Prostate gland (tissue), 2 donors: Measurements from ENCODE around the gene MRPL9. TPM values are rescaled to one million over a fixed set of nuclear protein-coding genes. Genes with fewer than 3 reads are reported as not detected.

ENCODE experiments used
- DNase-seq: peaks from one replicate; pipeline ENCODE4 v3.0.0-alpha.2; 2019; ENCODE audit warnings: low spot score
- H3K27ac ChIP-seq, 2 donors: fragments of 200-600 bp; sonication (generic); 2 replicates each; pipeline ENCODE4 v1.5.1; 2017 to 2019
- H3K27me3 ChIP-seq: fragments of 200-600 bp; sonication (generic); replicated peaks from 2 replicates; pipeline ENCODE4 v1.5.1; 2019; ENCODE audit not compliant: insufficient read depth
- H3K36me3 ChIP-seq, 2 donors: fragments of 200-600 bp; sonication (generic); 1 replicate in 1 of 2; 2 replicates in 1 of 2; pipeline versions ENCODE4 v1.5.1 to v1.8.1; 2017 to 2019
- H3K4me1 ChIP-seq: fragments of 200-600 bp; sonication (generic); replicated peaks from 2 replicates; pipeline ENCODE4 v1.5.1; 2019
- H3K4me3 ChIP-seq, 2 donors: fragments of 200-600 bp; sonication (generic); 2 replicates each; pipeline ENCODE4 v1.5.1; 2017 to 2019
- H3K9me3 ChIP-seq: fragments of 200-600 bp; sonication (generic); 2 replicates; pipeline ENCODE4 v1.5.1; 2017
- POLR2A ChIP-seq: fragments of 450-650 bp; IDR thresholded peaks from one replicate; pipeline ENCODE4 v1.6.1; 2016; ENCODE audit warnings: antibody characterized with exemption, mild to moderate bottlenecking
- POLR2AphosphoS5 ChIP-seq: sonication (generic); formaldehyde crosslinking; IDR thresholded peaks from one replicate; pipeline ENCODE4 v1.6.1; 2017; ENCODE audit warnings: antibody characterized with exemption
- WGBS: methylation state at CpG from one replicate; pipeline ENCODE4 v1.1.5; 2018; 5-methylcytosine and 5-hydroxymethylcytosine counted together
- intact Hi-C: fragments of 100-400 bp; cut with DNase I; formaldehyde crosslinking; loops from one replicate; pipeline ENCODE4 v1.14.2; 2022
- total RNA-seq, 2 donors: library from RNA; depleted of rRNA; stranded (reverse); fragments of >200 nt; gene quantifications; one replicate each; pipeline ENCODE4 v1.1.0, GENCODE V29; 2016
- TF ChIP-seq, protein P1 (sequence below), 4 experiments: fragments of 200-600 bp in 2 of 4; fragments of 450-650 bp in 2 of 4; sonication (generic) in 2 of 4; IDR thresholded peaks; 1 replicate in 3 of 4; 2 replicates in 1 of 4; pipeline ENCODE4 v1.5.1; 2016 to 2019; ENCODE audit warnings: antibody characterized with exemption in 4 of 4, mild to moderate bottlenecking in 2 of 4, moderate library complexity in 2 of 4

The MRPL9 gene
- total RNA-seq, 2 donors from 2014 or later = 47.9 to 80.1 TPM

DNA sequence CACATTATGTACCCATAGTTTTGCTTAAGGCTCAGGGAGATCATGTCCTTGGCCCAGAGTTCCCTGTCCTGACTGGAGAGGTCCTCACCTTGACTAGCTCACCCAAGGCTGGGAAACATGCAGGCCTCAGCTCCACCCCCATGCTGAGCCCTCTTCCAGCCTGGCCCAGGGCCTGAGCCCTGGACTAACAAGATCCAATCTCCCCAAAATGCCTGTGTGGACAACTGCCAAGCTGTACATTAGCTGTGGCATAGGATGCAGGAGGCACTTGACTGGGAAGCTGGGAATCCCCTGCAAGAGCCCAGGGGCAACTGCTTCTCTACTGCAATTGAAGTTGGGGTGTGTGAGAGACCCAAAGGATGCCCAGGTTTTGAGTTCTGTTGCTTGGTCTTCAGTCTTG, 39.9 kb upstream of the MRPL9 start:
- H3K9me3 ChIP-seq = no peaks in the 10 kb centered on the region
- DNase-seq = no peak
- TF ChIP-seq, protein P1, sequence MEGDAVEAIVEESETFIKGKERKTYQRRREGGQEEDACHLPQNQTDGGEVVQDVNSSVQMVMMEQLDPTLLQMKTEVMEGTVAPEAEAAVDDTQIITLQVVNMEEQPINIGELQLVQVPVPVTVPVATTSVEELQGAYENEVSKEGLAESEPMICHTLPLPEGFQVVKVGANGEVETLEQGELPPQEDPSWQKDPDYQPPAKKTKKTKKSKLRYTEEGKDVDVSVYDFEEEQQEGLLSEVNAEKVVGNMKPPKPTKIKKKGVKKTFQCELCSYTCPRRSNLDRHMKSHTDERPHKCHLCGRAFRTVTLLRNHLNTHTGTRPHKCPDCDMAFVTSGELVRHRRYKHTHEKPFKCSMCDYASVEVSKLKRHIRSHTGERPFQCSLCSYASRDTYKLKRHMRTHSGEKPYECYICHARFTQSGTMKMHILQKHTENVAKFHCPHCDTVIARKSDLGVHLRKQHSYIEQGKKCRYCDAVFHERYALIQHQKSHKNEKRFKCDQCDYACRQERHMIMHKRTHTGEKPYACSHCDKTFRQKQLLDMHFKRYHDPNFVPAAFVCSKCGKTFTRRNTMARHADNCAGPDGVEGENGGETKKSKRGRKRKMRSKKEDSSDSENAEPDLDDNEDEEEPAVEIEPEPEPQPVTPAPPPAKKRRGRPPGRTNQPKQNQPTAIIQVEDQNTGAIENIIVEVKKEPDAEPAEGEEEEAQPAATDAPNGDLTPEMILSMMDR (IDR thresholded peaks at IDR 0.05) = no peak
- TF ChIP-seq POLR2A = no peak
- no peak for TF ChIP-seq POLR2AphosphoS5
- no peaks in the 10 kb centered on the region for H3K4me1 ChIP-seq
- no peak overlapping the region for H3K4me3 ChIP-seq
- no peak overlapping the region for H3K27ac ChIP-seq
- no peaks in the 10 kb centered on the region for H3K36me3 ChIP-seq
- intact Hi-C loops = no loop called here
- H3K27me3 ChIP-seq = no peaks in the 10 kb centered on the region

DNA sequence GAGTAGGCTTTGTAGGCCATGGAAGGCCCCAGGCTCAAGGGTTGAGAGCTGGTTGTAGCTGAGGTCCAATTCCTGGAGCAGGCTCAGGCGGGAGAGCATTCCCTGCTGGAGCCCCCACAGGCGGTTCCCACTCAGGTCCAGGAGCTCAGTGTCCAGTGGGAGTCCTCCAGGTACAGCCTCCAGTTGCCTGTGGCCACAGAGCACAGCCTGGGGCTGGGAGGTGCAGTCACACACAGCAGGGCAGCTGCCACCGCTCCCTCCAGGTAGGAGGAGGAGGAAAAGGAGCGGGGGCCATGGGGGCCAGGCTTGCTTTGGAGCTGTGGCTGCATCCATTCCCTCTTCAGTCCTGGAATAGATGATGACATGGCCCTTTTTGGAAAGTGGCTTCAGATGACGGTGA, 39.1 kb upstream of the MRPL9 start:
- no peak for TF ChIP-seq POLR2A
- TF ChIP-seq POLR2AphosphoS5 = no peak
- TF ChIP-seq, protein P1 (IDR thresholded peaks at IDR 0.05) = no peak
- Histone ChIP-seq H3K27me3 (no peaks in the 10 kb centered on the region), H3K9me3 (no peaks in the 10 kb centered on the region), H3K4me1 (no peaks in the 10 kb centered on the region), H3K27ac (no peak overlapping the region), H3K36me3 (no peaks in the 10 kb centered on the region), H3K4me3 (no peak overlapping the region)
- intact Hi-C loops = no loop called here
- WGBS = 92% methylated on average over 5 of the region's 5 CpGs
- DNase-seq = no peak

DNA sequence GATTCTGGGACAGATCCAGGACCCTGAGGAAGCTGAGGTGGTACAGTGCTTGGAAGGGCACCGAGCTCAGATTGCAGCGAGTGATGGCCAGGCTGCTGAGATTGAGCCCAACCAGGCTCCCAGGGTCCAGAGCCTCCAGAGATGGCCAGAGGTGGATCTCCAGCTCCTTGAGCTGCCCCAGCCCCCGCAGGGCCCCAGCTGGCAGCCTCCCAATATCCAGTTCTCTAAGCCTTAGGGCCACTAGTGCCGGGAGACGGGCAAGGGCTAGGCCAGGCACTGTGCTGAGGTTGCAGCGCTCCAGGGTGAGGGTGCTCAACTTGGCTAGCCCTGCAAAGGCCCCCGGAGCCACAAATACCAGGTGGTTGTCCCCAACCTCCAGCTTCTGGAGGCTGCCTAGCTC, 38.5 kb upstream of the MRPL9 start:
- TF ChIP-seq, protein P1 (IDR thresholded peaks at IDR 0.05) = no peak
- no peak for TF ChIP-seq POLR2AphosphoS5
- TF ChIP-seq POLR2A = no peak
- Histone ChIP-seq H3K27ac (no peak overlapping the region), H3K9me3 (no peaks in the 10 kb centered on the region), H3K4me3 (no peak overlapping the region), H3K27me3 (no peaks in the 10 kb centered on the region), H3K4me1 (no peaks in the 10 kb centered on the region), H3K36me3 (no peaks in the 10 kb centered on the region)
- WGBS = 88% methylated on average over 7 of the region's 7 CpGs
- intact Hi-C loops = no loop called here
- no peak for DNase-seq

DNA sequence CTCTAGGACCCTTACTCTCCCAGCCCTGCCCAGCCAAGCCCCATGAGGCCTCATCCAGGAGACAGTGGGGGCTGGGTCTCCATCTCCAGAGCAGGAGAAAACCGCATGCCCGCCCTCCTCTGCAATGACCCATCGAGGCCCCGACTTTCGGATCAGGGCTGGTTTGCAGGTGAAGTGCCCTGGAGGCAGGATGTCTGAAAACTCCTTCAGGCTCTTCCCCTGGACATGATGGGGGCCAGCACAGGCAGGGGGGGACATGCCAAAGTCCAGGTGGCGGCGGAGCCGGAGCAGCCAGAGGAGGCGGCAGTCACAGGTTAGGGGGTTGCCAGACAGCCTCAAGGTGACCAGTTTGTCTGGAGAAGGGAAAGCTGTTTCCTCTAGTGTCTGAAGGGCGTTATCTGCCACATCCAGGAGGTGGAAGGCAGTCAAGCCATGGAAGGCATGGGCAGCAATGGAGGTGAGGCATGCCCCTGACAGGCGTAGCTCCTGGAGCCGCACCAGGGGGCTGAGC, 38.1 kb upstream of the MRPL9 start:
- TF ChIP-seq, protein P1 (IDR thresholded peaks at IDR 0.05) = no peak
- TF ChIP-seq POLR2AphosphoS5 (no peak), POLR2A (no peak)
- no peaks in the 10 kb centered on the region for H3K27me3 ChIP-seq

DNA sequence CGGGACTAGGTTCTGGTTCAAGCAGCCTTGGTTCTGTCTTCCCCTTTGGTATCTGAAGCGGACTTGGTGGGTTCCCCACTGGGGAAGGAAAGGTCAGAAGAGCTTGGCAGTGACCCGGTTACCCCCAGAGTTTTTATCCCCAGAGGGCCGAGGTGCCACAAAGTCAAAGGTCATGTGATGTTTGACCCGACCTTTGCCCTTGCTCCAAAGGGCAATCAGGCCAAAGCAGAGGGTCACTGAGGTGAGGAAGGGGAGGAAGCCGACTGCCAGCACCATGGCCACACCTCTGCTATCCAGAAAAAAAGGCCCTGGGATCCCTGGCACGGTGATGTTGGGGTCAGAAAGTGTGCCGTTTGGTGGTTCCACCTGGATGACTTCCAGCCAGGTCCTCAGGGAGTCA, 37.5 kb upstream of the MRPL9 start:
- DNase-seq = no peak
- H3K4me1 ChIP-seq = no peaks in the 10 kb centered on the region
- no peak overlapping the region for H3K27ac ChIP-seq
- WGBS = 56% methylated on average over 8 of the region's 8 CpGs
- H3K36me3 ChIP-seq = no peaks in the 10 kb centered on the region
- H3K27me3 ChIP-seq = no peaks in the 10 kb centered on the region
- H3K4me3 ChIP-seq = no peak overlapping the region
- intact Hi-C loops = no loop called here
- TF ChIP-seq POLR2A (no peak), POLR2AphosphoS5 (no peak)
- TF ChIP-seq, protein P1 (IDR thresholded peaks at IDR 0.05) = no peak
- no peaks in the 10 kb centered on the region for H3K9me3 ChIP-seq

More for the DNA sequence above, 38.1 kb upstream of the MRPL9 start:
- WGBS = 83% methylated on average over 12 of the region's 12 CpGs
- H3K36me3 ChIP-seq = no peaks in the 10 kb centered on the region
- no peak overlapping the region for H3K4me3 ChIP-seq
- DNase-seq = no peak
- no peaks in the 10 kb centered on the region for H3K4me1 ChIP-seq
- intact Hi-C loops = no loop called here
- no peak overlapping the region for H3K27ac ChIP-seq
- no peaks in the 10 kb centered on the region for H3K9me3 ChIP-seq
